Measurements from ENCODE around the gene CD47.

The CD47 gene

GRCh38 chr3:108126348-108126747, 35.5 kb upstream of the CD47 start:
- Histone ChIP-seq H3K36me3 (ENCODE audit: control insufficient read depth, low read depth, low read length) (no peaks in the 10 kb centered on the region), H3K9me3 (ENCODE audit: control insufficient read depth, low read depth, low read length) (no peaks in the 10 kb centered on the region), H3K4me3 (ENCODE audit: low read length) (no peak overlapping the region), H3K27me3 (ENCODE audit: control insufficient read depth, insufficient read depth, low read length) (no peaks in the 10 kb centered on the region), H3K4me1 (ENCODE audit: control insufficient read depth, low read depth, low read length) (peaks cover 8% of the 10 kb centered on the region), H3K9ac (ENCODE audit: low read length) (no peak overlapping the region), H3K27ac (ENCODE audit: low read length) (no peak overlapping the region)

- Histone ChIP-seq H3K9me3 (ENCODE audit: control insufficient read depth, low read depth, low read length) (no peaks in the 10 kb centered on the region), H3K4me1 (ENCODE audit: control insufficient read depth, low read depth, low read length) (peaks cover 8% of the 10 kb centered on the region), H3K36me3 (ENCODE audit: control insufficient read depth, low read depth, low read length) (no peaks in the 10 kb centered on the region), H3K27ac (ENCODE audit: low read length) (no peak overlapping the region), H3K27me3 (ENCODE audit: control insufficient read depth, insufficient read depth, low read length) (no peaks in the 10 kb centered on the region), H3K4me3 (ENCODE audit: low read length) (no peak overlapping the region), H3K9ac (ENCODE audit: low read length) (no peak overlapping the region)
These were observed 34.8 kb upstream of the CD47 start for GRCh38 chr3:108125550-108126071.

GRCh38 chr3:108125153-108125543, 34.3 kb upstream of the CD47 start:
- Histone ChIP-seq H3K27me3 (ENCODE audit: control insufficient read depth, insufficient read depth, low read length) (no peaks in the 10 kb centered on the region), H3K27ac (ENCODE audit: low read length) (no peak overlapping the region), H3K9ac (ENCODE audit: low read length) (no peak overlapping the region), H3K9me3 (ENCODE audit: control insufficient read depth, low read depth, low read length) (no peaks in the 10 kb centered on the region), H3K4me3 (ENCODE audit: low read length) (no peak overlapping the region), H3K4me1 (ENCODE audit: control insufficient read depth, low read depth, low read length) (peaks cover 8% of the 10 kb centered on the region), H3K36me3 (ENCODE audit: control insufficient read depth, low read depth, low read length) (no peaks in the 10 kb centered on the region)

GRCh38 chr3:108124337-108125152, 33.7 kb upstream of the CD47 start:
- Histone ChIP-seq H3K4me3 (ENCODE audit: low read length) (no peak overlapping the region), H3K9ac (ENCODE audit: low read length) (no peak overlapping the region), H3K27me3 (ENCODE audit: control insufficient read depth, insufficient read depth, low read length) (no peaks in the 10 kb centered on the region), H3K4me1 (ENCODE audit: control insufficient read depth, low read depth, low read length) (peaks cover 8% of the 10 kb centered on the region), H3K27ac (ENCODE audit: low read length) (no peak overlapping the region), H3K36me3 (ENCODE audit: control insufficient read depth, low read depth, low read length) (no peaks in the 10 kb centered on the region), H3K9me3 (ENCODE audit: control insufficient read depth, low read depth, low read length) (no peaks in the 10 kb centered on the region)

- Histone ChIP-seq H3K27ac (ENCODE audit: low read length) (no peak overlapping the region), H3K36me3 (ENCODE audit: control insufficient read depth, low read depth, low read length) (no peaks in the 10 kb centered on the region), H3K27me3 (ENCODE audit: control insufficient read depth, insufficient read depth, low read length) (no peaks in the 10 kb centered on the region), H3K9ac (ENCODE audit: low read length) (no peak overlapping the region), H3K9me3 (ENCODE audit: control insufficient read depth, low read depth, low read length) (no peaks in the 10 kb centered on the region), H3K4me1 (ENCODE audit: control insufficient read depth, low read depth, low read length) (peaks cover 8% of the 10 kb centered on the region), H3K4me3 (ENCODE audit: low read length) (no peak overlapping the region)
These were observed 32.5 kb upstream of the CD47 start for GRCh38 chr3:108123326-108123725.

GRCh38 chr3:108122276-108122675, 31.4 kb upstream of the CD47 start:
- Histone ChIP-seq H3K9ac (ENCODE audit: low read length) (no peak overlapping the region), H3K4me1 (ENCODE audit: control insufficient read depth, low read depth, low read length) (peaks cover 8% of the 10 kb centered on the region), H3K36me3 (ENCODE audit: control insufficient read depth, low read depth, low read length) (no peaks in the 10 kb centered on the region), H3K27me3 (ENCODE audit: control insufficient read depth, insufficient read depth, low read length) (no peaks in the 10 kb centered on the region), H3K4me3 (ENCODE audit: low read length) (no peak overlapping the region), H3K27ac (ENCODE audit: low read length) (no peak overlapping the region), H3K9me3 (ENCODE audit: control insufficient read depth, low read depth, low read length) (no peaks in the 10 kb centered on the region)

GRCh38 chr3:108119398-108120104, 28.7 kb upstream of the CD47 start:
- H3K9ac ChIP-seq (ENCODE audit: low read length), result no peak overlapping the region
- H3K9me3 ChIP-seq (ENCODE audit: control insufficient read depth, low read depth, low read length), result no peaks in the 10 kb centered on the region
- H3K4me1 ChIP-seq (ENCODE audit: control insufficient read depth, low read depth, low read length), result peaks cover 6% of the 10 kb centered on the region
- H3K4me3 ChIP-seq (ENCODE audit: low read length), result no peak overlapping the region
- no peaks in the 10 kb centered on the region for H3K36me3 ChIP-seq (ENCODE audit: control insufficient read depth, low read depth, low read length)
- no peaks in the 10 kb centered on the region for H3K27me3 ChIP-seq (ENCODE audit: control insufficient read depth, insufficient read depth, low read length)
- H3K27ac ChIP-seq (ENCODE audit: low read length), result no peak overlapping the region

GRCh38 chr3:108118038-108118768, 27.4 kb upstream of the CD47 start:
- Histone ChIP-seq H3K4me1 (ENCODE audit: control insufficient read depth, low read depth, low read length) (no peaks in the 10 kb centered on the region), H3K9me3 (ENCODE audit: control insufficient read depth, low read depth, low read length) (no peaks in the 10 kb centered on the region), H3K27ac (ENCODE audit: low read length) (no peak overlapping the region), H3K36me3 (ENCODE audit: control insufficient read depth, low read depth, low read length) (no peaks in the 10 kb centered on the region), H3K9ac (ENCODE audit: low read length) (no peak overlapping the region), H3K4me3 (ENCODE audit: low read length) (no peak overlapping the region), H3K27me3 (ENCODE audit: control insufficient read depth, insufficient read depth, low read length) (no peaks in the 10 kb centered on the region)

GRCh38 chr3:108117241-108117775, 26.5 kb upstream of the CD47 start:
- H3K9ac ChIP-seq (ENCODE audit: low read length), result no peak overlapping the region
- H3K9me3 ChIP-seq (ENCODE audit: control insufficient read depth, low read depth, low read length), result no peaks in the 10 kb centered on the region
- no peaks in the 10 kb centered on the region for H3K4me1 ChIP-seq (ENCODE audit: control insufficient read depth, low read depth, low read length)
- no peak overlapping the region for H3K4me3 ChIP-seq (ENCODE audit: low read length)
- H3K27ac ChIP-seq (ENCODE audit: low read length), result no peak overlapping the region
- H3K27me3 ChIP-seq (ENCODE audit: control insufficient read depth, insufficient read depth, low read length), result no peaks in the 10 kb centered on the region
- no peaks in the 10 kb centered on the region for H3K36me3 ChIP-seq (ENCODE audit: control insufficient read depth, low read depth, low read length)

GRCh38 chr3:108114423-108115065, 23.7 kb upstream of the CD47 start:
- Histone ChIP-seq H3K36me3 (ENCODE audit: control insufficient read depth, low read depth, low read length) (no peaks in the 10 kb centered on the region), H3K9me3 (ENCODE audit: control insufficient read depth, low read depth, low read length) (no peaks in the 10 kb centered on the region), H3K4me3 (ENCODE audit: low read length) (no peak overlapping the region), H3K4me1 (ENCODE audit: control insufficient read depth, low read depth, low read length) (no peaks in the 10 kb centered on the region), H3K9ac (ENCODE audit: low read length) (no peak overlapping the region), H3K27me3 (ENCODE audit: control insufficient read depth, insufficient read depth, low read length) (no peaks in the 10 kb centered on the region), H3K27ac (ENCODE audit: low read length) (no peak overlapping the region)

GRCh38 chr3:108113975-108114374, 23.1 kb upstream of the CD47 start:
- Histone ChIP-seq H3K27me3 (ENCODE audit: control insufficient read depth, insufficient read depth, low read length) (no peaks in the 10 kb centered on the region), H3K4me1 (ENCODE audit: control insufficient read depth, low read depth, low read length) (no peaks in the 10 kb centered on the region), H3K9ac (ENCODE audit: low read length) (no peak overlapping the region), H3K36me3 (ENCODE audit: control insufficient read depth, low read depth, low read length) (no peaks in the 10 kb centered on the region), H3K9me3 (ENCODE audit: control insufficient read depth, low read depth, low read length) (no peaks in the 10 kb centered on the region), H3K27ac (ENCODE audit: low read length) (no peak overlapping the region), H3K4me3 (ENCODE audit: low read length) (no peak overlapping the region)
